GM12878 (cell line): Measurements from ENCODE around the gene ELAVL2. TPM values are rescaled to one million over a fixed set of nuclear protein-coding genes. Genes with fewer than 3 reads are reported as not detected.
A peak's percentile ranks its signal among the peaks of the same experiment; 100 is the strongest.

Source experiments
- EP300 ChIP-seq, 2 experiments: fragments of 150-350 bp in 1 of 2; IDR thresholded peaks; 2 replicates each; pipeline ENCODE4 v1.6.1; 2011 to 2012; ENCODE audit warnings: low read depth in 2 of 2, low read length in 2 of 2, borderline replicate concordance in 1 of 2, improper control_type of control experiment in 1 of 2, inconsistent platforms in 1 of 2; ENCODE audit not compliant: control insufficient read depth in 1 of 2
- NFIC ChIP-seq: IDR thresholded peaks from 2 replicates; pipeline ENCODE4 v1.6.1; 2012; ENCODE audit warnings: low read depth, mild to moderate bottlenecking, inconsistent platforms, low read length, moderate library complexity
- NFXL1 ChIP-seq: fragments of 450-650 bp; IDR thresholded peaks from 2 replicates; pipeline ENCODE4 v1.6.1; 2017; ENCODE audit warnings: antibody characterized with exemption, mild to moderate bottlenecking, borderline replicate concordance
- NFYB ChIP-seq: IDR thresholded peaks from 2 replicates; pipeline ENCODE4 v1.6.1; 2011; ENCODE audit warnings: low read depth, mild to moderate bottlenecking, low read length, improper control_type of control experiment, moderate library complexity; ENCODE audit not compliant: insufficient read depth
- PAX8 ChIP-seq: fragments of 450-650 bp; IDR thresholded peaks from 2 replicates; pipeline ENCODE4 v1.6.1; 2017; ENCODE audit warnings: mild to moderate bottlenecking, moderate library complexity
- TCF12 ChIP-seq: IDR thresholded peaks from 2 replicates; pipeline ENCODE4 v1.6.1; 2011; ENCODE audit warnings: low read depth, mild to moderate bottlenecking, low read length
- ZNF622 ChIP-seq: fragments of 450-650 bp; IDR thresholded peaks from 2 replicates; pipeline ENCODE4 v1.6.1; 2017; ENCODE audit warnings: mild to moderate bottlenecking, inconsistent platforms
- polyA plus RNA-seq, 11 experiments: library from polyadenylated mRNA; depleted of rRNA in 4 of 11; unstranded in 6 of 11; stranded (reverse) in 5 of 11; fragments of >200 nt; fragmentation: Nextera tagmentation in 4 of 11; fragmentation: Illumina TruSeq in 1 of 11; extraction: Ambion mirVana in 4 of 11; extraction: Trizol in 1 of 11; gene quantifications; 1 replicate in 1 of 11; 2 replicates in 10 of 11; pipeline versions ENCODE4 v1.2.1 to v1.2.3, GENCODE V29; 2011 to 2016; ENCODE audit warnings: inconsistent platforms in 2 of 11, missing spikeins in 2 of 11, low read depth in 1 of 11
- total RNA-seq, 4 experiments: library from RNA; depleted of rRNA in 3 of 4; stranded (reverse); fragments of >200 nt in 3 of 4; fragmentation: Illumina TruSeq in 1 of 4; extraction: Trizol in 1 of 4; gene quantifications; 2 replicates each; pipeline versions ENCODE4 v1.2.1 to v1.2.3, GENCODE V29; 2013 to 2021
- TF ChIP-seq, protein P1 (sequence below): IDR thresholded peaks from 2 replicates; pipeline ENCODE4 v1.6.1; 2011; ENCODE audit warnings: borderline replicate concordance, low read depth, mild to moderate bottlenecking, moderate library complexity, mixed read lengths, low read length; ENCODE audit not compliant: insufficient read depth; ENCODE audit errors: extremely low read length
- TF ChIP-seq, protein P2 (sequence below): fragments of 450-650 bp; IDR thresholded peaks from 2 replicates; pipeline ENCODE4 v1.6.1; 2017; ENCODE audit warnings: mild to moderate bottlenecking
- TF ChIP-seq, protein P3 (sequence below): IDR thresholded peaks from 2 replicates; pipeline ENCODE4 v1.6.1; 2011; ENCODE audit warnings: low read depth, low read length, improper control_type of control experiment, borderline replicate concordance
- TF ChIP-seq, protein P4 (sequence below): IDR thresholded peaks from 2 replicates; pipeline ENCODE4 v1.6.1; 2011; ENCODE audit warnings: mild to moderate bottlenecking, low read depth, low read length, moderate library complexity; ENCODE audit not compliant: insufficient replicate concordance

The ELAVL2 gene
- total and polyA plus RNA-seq, 10 of the 15 experiments (the other 5 are each of a cell fraction or from before 2014, with no cell fraction given), result 0.24 to 2.6 (median 0.76) TPM

DNA sequence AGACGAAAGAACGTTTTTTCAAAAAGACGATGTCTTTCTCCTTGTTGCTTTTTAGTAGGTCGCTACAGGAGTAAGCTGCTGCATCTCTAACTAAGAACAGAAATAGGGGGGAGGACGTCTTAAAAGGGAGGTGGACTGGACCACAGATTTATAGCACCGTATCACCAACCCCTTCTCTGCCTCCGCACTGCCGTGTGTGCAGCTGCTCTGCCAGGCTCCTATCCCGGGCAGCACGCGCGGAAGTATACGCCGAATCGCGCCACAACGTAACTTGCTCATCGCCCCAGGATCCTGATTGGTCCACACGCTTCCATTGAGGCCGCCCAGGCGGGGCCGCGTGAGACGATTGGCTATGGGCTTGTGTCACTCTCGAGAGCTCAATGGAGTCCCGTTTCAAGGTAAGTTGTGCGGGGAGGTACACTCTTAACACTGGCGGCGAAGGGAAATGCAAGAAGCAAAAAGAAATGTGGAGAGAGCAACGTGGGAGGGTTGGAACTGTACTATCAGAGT, at the start of gene ELAVL2 (continued):
- TF ChIP-seq, protein P1, sequence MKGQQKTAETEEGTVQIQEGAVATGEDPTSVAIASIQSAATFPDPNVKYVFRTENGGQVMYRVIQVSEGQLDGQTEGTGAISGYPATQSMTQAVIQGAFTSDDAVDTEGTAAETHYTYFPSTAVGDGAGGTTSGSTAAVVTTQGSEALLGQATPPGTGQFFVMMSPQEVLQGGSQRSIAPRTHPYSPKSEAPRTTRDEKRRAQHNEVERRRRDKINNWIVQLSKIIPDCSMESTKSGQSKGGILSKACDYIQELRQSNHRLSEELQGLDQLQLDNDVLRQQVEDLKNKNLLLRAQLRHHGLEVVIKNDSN, result no peak
- TF ChIP-seq EP300 (IDR thresholded peaks at IDR 0.05; ENCODE audit: borderline replicate concordance in 1 of 2, control insufficient read depth in 1 of 2, low read depth in 2 of 2, low read length in 2 of 2) (no peak), TCF12 (peak; percentile 14; the same call in 1 of the 2 replicates), NFYB (peak; percentile 91), NFIC (no peak), NFXL1 (no peak), PAX8 (no peak), ZNF622 (peak; percentile 63)
- TF ChIP-seq, protein P2, sequence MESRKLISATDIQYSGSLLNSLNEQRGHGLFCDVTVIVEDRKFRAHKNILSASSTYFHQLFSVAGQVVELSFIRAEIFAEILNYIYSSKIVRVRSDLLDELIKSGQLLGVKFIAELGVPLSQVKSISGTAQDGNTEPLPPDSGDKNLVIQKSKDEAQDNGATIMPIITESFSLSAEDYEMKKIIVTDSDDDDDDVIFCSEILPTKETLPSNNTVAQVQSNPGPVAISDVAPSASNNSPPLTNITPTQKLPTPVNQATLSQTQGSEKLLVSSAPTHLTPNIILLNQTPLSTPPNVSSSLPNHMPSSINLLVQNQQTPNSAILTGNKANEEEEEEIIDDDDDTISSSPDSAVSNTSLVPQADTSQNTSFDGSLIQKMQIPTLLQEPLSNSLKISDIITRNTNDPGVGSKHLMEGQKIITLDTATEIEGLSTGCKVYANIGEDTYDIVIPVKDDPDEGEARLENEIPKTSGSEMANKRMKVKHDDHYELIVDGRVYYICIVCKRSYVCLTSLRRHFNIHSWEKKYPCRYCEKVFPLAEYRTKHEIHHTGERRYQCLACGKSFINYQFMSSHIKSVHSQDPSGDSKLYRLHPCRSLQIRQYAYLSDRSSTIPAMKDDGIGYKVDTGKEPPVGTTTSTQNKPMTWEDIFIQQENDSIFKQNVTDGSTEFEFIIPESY, result no peak
- TF ChIP-seq, protein P3, sequence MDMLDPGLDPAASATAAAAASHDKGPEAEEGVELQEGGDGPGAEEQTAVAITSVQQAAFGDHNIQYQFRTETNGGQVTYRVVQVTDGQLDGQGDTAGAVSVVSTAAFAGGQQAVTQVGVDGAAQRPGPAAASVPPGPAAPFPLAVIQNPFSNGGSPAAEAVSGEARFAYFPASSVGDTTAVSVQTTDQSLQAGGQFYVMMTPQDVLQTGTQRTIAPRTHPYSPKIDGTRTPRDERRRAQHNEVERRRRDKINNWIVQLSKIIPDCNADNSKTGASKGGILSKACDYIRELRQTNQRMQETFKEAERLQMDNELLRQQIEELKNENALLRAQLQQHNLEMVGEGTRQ, result no peak
- TF ChIP-seq, protein P4, sequence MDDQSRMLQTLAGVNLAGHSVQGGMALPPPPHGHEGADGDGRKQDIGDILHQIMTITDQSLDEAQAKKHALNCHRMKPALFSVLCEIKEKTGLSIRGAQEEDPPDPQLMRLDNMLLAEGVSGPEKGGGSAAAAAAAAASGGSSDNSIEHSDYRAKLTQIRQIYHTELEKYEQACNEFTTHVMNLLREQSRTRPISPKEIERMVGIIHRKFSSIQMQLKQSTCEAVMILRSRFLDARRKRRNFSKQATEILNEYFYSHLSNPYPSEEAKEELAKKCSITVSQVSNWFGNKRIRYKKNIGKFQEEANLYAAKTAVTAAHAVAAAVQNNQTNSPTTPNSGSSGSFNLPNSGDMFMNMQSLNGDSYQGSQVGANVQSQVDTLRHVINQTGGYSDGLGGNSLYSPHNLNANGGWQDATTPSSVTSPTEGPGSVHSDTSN, result peak; percentile 91
